ENCODE data around the gene ABCB11. TPM values are rescaled to one million over a fixed set of nuclear protein-coding genes. Genes with fewer than 3 reads are reported as not detected.

Gene ABCB11
- total and polyA plus RNA-seq, 2 of the 4 experiments (the other 2 are of a cell fraction) = not detected

- Histone ChIP-seq H2BK120ac (ENCODE audit: low read depth, low read length) (no peak overlapping the region), H4K91ac (ENCODE audit: insufficient read depth, low read depth, low read length) (no peak overlapping the region), H4K8ac (ENCODE audit: low read depth in 2 of 2, low read length in 2 of 2) (no peak overlapping the region), H3K9ac (ENCODE audit: low read depth, low read length) (no peak overlapping the region), H3K4ac (ENCODE audit: low read depth, low read length) (no peak overlapping the region), H3K4me3 (ENCODE audit: insufficient read depth, low read depth, low read length) (no peak overlapping the region), H2AK9ac (replicated peaks; ENCODE audit: low read depth, low read length, poor library complexity) (no peak overlapping the region), H3K4me2 (ENCODE audit: low read depth, low read length) (no peak overlapping the region), H2BK20ac (ENCODE audit: low read depth, low read length) (no peak overlapping the region), H3K27me3 (ENCODE audit: control insufficient read depth, insufficient read depth, low read length) (0 out of 2 replicates have a peak, but pooled peaks cover 1% of the 10 kb centered on the region), H3K18ac (ENCODE audit: low read depth, low read length) (no peak overlapping the region), H3K79me1 (ENCODE audit: low read depth in 1 of 2, low read length in 2 of 2) (no peaks in the 10 kb centered on the region), H4K5ac (ENCODE audit: low read depth, low read length) (no peak overlapping the region), H3K27ac (ENCODE audit: insufficient read depth, low read length) (no peak overlapping the region), H2BK15ac (ENCODE audit: low read depth, low read length) (no peak overlapping the region), H3K14ac (replicated peaks; ENCODE audit: low read depth, low read length) (no peak overlapping the region), H2AK5ac (ENCODE audit: low read depth, low read length) (no peak overlapping the region), H2BK5ac (ENCODE audit: low read depth, low read length, poor library complexity, severe bottlenecking) (no peak overlapping the region), H2AFZ (replicated peaks; ENCODE audit: low read length, poor library complexity) (no peak overlapping the region), H4K20me1 (ENCODE audit: insufficient read depth, low read length) (no peaks in the 10 kb centered on the region), H3K9me1 (ENCODE audit: insufficient read depth, low read length) (no peaks in the 10 kb centered on the region), H3K4me1 (ENCODE audit: control insufficient read depth, insufficient read depth, low read length) (no peaks in the 10 kb centered on the region), H3K56ac (ENCODE audit: extremely low read depth, insufficient read depth, low read length) (no peak overlapping the region), H3K9me3 (ENCODE audit: control insufficient read depth, insufficient read depth, low read length) (no peaks in the 10 kb centered on the region), H3K36me3 (ENCODE audit: control insufficient read depth, insufficient read depth, low read length) (no peaks in the 10 kb centered on the region), H3K23ac (ENCODE audit: low read depth, low read length) (no peak overlapping the region)
- DNase-seq (no peak), ATAC-seq (ENCODE audit: low read depth) (no peak)
- in situ Hi-C loops (cut with MboI; ENCODE audit: low sequenced_read_pairs) = loop anchor here (25.0 kb wide), 1 partner anchor 760 kb away; no protein-coding TSS in a partner anchor
- no CpG with 5 or more reads among the region's 1 CpG for WGBS, 2 experiments (ENCODE audit: extremely low coverage in 2 of 2, insufficient read length in 1 of 2)
- dilution Hi-C loops (cut with HindIII; ENCODE audit: low sequenced_read_pairs, unreplicated experiment) = no loop called here
- TF ChIP-seq NFE2L2 (IDR thresholded peaks at IDR 0.05; ENCODE audit: low read depth, low read length) = no peak
- TF ChIP-seq CTCF (conservative IDR thresholded peaks at IDR 0.05; ENCODE audit: low read depth, low read length) = no peak
- no peak for TF ChIP-seq SMC3 (IDR thresholded peaks at IDR 0.05; ENCODE audit: low read depth, low read length)
- no peak for TF ChIP-seq POLR2A (IDR thresholded peaks at IDR 0.05; ENCODE audit: low read depth, low read length)
- TF ChIP-seq FOS (IDR thresholded peaks at IDR 0.05; ENCODE audit: low read depth, low read length) = no peak
- TF ChIP-seq RAD21 (IDR thresholded peaks at IDR 0.05; ENCODE audit: low read length) = no peak
- TF ChIP-seq MAZ (IDR thresholded peaks at IDR 0.05; ENCODE audit: borderline replicate concordance, low read depth, low read length) = no peak
- TF ChIP-seq CEBPB (IDR thresholded peaks at IDR 0.05; ENCODE audit: low read depth, low read length) = no peak
- TF ChIP-seq BHLHE40 (IDR thresholded peaks at IDR 0.05; ENCODE audit: low read depth, low read length) = no peak
- no peak for TF ChIP-seq MAFK (IDR thresholded peaks at IDR 0.05; ENCODE audit: low read depth, low read length)
- TF ChIP-seq RFX5 (IDR thresholded peaks at IDR 0.05; ENCODE audit: low read depth, low read length) = no peak
- no peak for TF ChIP-seq CHD1 (IDR thresholded peaks at IDR 0.05; ENCODE audit: low read depth, low read length)
- TF ChIP-seq USF2 (IDR thresholded peaks at IDR 0.05; ENCODE audit: low read depth, low read length) = no peak
- TF ChIP-seq RCOR1 (IDR thresholded peaks at IDR 0.05; ENCODE audit: insufficient replicate concordance, low read length) = no peak
- intact Hi-C loops (cut with micrococcal nuclease) = no loop called here
- ChIA-PET POLR2A (ENCODE audit: unreplicated experiment) (no interaction called here), CTCF (no interaction called here)
- BruUV-seq (replicated peaks) = no TSS peak
These were observed 133.7 kb downstream of the ABCB11 start for GRCh38 chr2:168897449-168897848.

All from IMR-90 (cell line).